Measurements from ENCODE around the gene ZBTB32. TPM values are rescaled to one million over a fixed set of nuclear protein-coding genes. Genes with fewer than 3 reads are reported as not detected.

The ZBTB32 gene
- total and polyA plus RNA-seq, 2 of the 8 experiments (the other 6 are each of a cell fraction or from before 2014, with no cell fraction given) = 0.11 to 0.50 TPM

DNA sequence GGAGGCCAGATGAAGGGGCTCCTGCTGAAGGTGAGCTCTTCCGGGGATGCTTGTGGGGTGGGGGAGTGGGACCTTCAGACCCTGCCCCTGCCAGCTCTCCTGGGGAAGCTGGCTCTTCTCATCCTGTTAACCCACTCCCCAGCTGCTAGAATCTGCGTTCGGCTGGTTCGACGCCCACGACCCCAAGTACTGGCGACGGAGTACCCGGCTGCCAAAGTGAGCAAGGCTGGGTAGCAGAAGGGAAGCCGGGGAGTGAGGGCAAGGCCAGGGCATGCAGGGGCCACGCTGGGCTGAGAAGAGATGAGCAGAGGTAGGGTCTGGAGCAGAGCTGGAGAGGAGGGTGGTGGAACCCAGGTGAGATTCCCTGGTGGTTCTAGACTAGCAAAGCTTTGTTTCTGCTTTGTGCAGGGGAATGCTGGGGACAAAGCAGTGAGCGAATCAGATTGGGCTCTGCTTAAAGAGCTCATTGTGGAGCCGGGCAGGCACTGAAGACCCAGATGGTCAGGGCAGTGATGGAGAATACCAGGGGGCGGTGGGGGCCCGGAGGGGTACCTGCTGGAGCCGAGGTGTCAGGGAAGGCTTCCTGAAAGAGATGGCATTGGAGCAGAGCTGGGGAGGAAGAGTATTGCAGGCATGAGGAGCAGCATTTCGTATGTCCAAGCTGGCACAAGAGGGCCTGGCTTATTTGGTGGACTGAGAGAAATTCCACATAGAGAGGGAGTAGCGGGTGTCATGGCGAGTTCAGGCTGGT is 23.8 kb downstream of the ZBTB32 start:
- DNase-seq (ENCODE audit: low read depth in 1 of 2, low spot score in 2 of 2) (no peak), FAIRE-seq (no peak)
- H3K36me3 ChIP-seq (ENCODE audit: control insufficient read depth in 2 of 4, insufficient read depth in 4 of 4, low read length in 3 of 4) = peaks cover 40 to 80% (median 76%) of the 10 kb centered on the region in 4 experiments

More for the DNA sequence above, 23.8 kb downstream of the ZBTB32 start:
- no peak overlapping the region for H2BK5ac ChIP-seq (ENCODE audit: low read depth, low read length)
- TF ChIP-seq RNF2 (IDR thresholded peaks at IDR 0.05; ENCODE audit: borderline replicate concordance, low read depth, low read length, missing control alignments, poor library complexity, severe bottlenecking) = no peak
- H3K27ac ChIP-seq (ENCODE audit: low read depth, low read length) = no peak overlapping the region
- H2BK12ac ChIP-seq (ENCODE audit: low read depth, low read length) = no peak overlapping the region
- H2AFZ ChIP-seq (ENCODE audit: low read length) = no peak overlapping the region
- no peaks in the 10 kb centered on the region for H3K23me2 ChIP-seq (ENCODE audit: low read depth, low read length)
- H3K4me1 ChIP-seq (replicated peaks in 1 of 4; ENCODE audit: control insufficient read depth in 3 of 4, insufficient read depth in 4 of 4, low read length in 3 of 4) = no peaks in the 10 kb centered on the region
- no peak overlapping the region for H3K14ac ChIP-seq (ENCODE audit: insufficient read length)
- no peak overlapping the region for H4K8ac ChIP-seq (ENCODE audit: extremely low read depth, insufficient read depth, low read length)
- H3K4me2 ChIP-seq (ENCODE audit: insufficient read depth in 1 of 2, low read depth in 2 of 2, low read length in 2 of 2) = no peak overlapping the region
- H3K4me3 ChIP-seq (ENCODE audit: extremely low read depth in 1 of 4, insufficient read depth in 2 of 4, low read depth in 3 of 4, low read length in 4 of 4) = no peak overlapping the region
- no peak overlapping the region for H2BK120ac ChIP-seq (replicated peaks; ENCODE audit: low read depth, low read length)
- H4K20me1 ChIP-seq (replicated peaks in 1 of 2; ENCODE audit: control insufficient read depth in 1 of 2, insufficient read depth in 2 of 2, low read length in 2 of 2) = peaks cover 12 to 18% of the 10 kb centered on the region in 2 experiments
- H3K27me3 ChIP-seq (replicated peaks in 1 of 4; ENCODE audit: control insufficient read depth in 3 of 4, extremely low read depth in 1 of 4, insufficient read depth in 3 of 4, low read length in 3 of 4) = no peaks in the 10 kb centered on the region
- H3K9me3 ChIP-seq (ENCODE audit: insufficient read depth in 2 of 2, low read depth in 1 of 2, low read length in 1 of 2) = no peaks in the 10 kb centered on the region
- no peak overlapping the region for H3K4ac ChIP-seq (replicated peaks; ENCODE audit: insufficient read length, low read depth, low read length)
- H3K56ac ChIP-seq (replicated peaks; ENCODE audit: insufficient read length, low read depth, low read length) = no peak overlapping the region
- no peak overlapping the region for H4K5ac ChIP-seq (ENCODE audit: insufficient read length, low read depth, low read length)
- no peak overlapping the region for H2AK5ac ChIP-seq (ENCODE audit: low read depth, low read length)
- H2BK20ac ChIP-seq (ENCODE audit: low read length) = no peak overlapping the region
- H2BK15ac ChIP-seq (ENCODE audit: low read length) = no peak overlapping the region
- H3K18ac ChIP-seq (ENCODE audit: extremely low read depth, low read length) = no peak overlapping the region
- ChIA-PET CTCF (ENCODE audit: partially characterized antibody) (interaction anchor here (1.1 to 11.8 kb wide), 2 partner anchors 10 to 14 kb away, joined by 3 to 80 read pairs; partner anchors contain the start of gene IGFLR1), POLR2A (ENCODE audit: partially characterized antibody) (interaction anchor here (1.3 to 6.1 kb wide), 5 partner anchors 8 to 18 kb away, joined by 3 to 39 read pairs (median 12); partner anchors contain the start of genes KMT2B, PSENEN and U2AF1L4)
- no peak overlapping the region for H4K91ac ChIP-seq (replicated peaks; ENCODE audit: insufficient read length, low read length)
- no peak overlapping the region for H3K9ac ChIP-seq (replicated peaks in 1 of 4; ENCODE audit: extremely low read depth in 1 of 4, low read depth in 3 of 4, low read length in 3 of 4)
- no peaks in the 10 kb centered on the region for H3K79me2 ChIP-seq (ENCODE audit: control insufficient read depth in 1 of 2, insufficient read depth in 2 of 2, low read length in 2 of 2)
- H3K23ac ChIP-seq (ENCODE audit: insufficient read length) = no peak overlapping the region
- WGBS, 2 experiments (ENCODE audit: extremely low coverage in 1 of 2, insufficient coverage in 1 of 2, insufficient read length in 1 of 2, insufficient replicate concordance in 2 of 2, low coverage in 1 of 2, low lambda C conversion rate in 2 of 2, missing lambda C conversion rate in 1 of 2) = 90% methylated on average over 16 of the region's 19 CpGs; no CpG with 5 or more reads in 1 of the 2 experiments
- H3K79me1 ChIP-seq (ENCODE audit: low read depth, low read length) = no peaks in the 10 kb centered on the region
